Activated naive CD8-positive, alpha-beta T cell treated with anti-CD3 and anti-CD28 coated beads, Interleukin-2, amount 50 U/mL, for 16 hours (primary cell): Measurements from ENCODE around the gene SLIT3.

Experiments
- DNase-seq: peaks from one replicate; pipeline ENCODE4 v3.0.0-alpha.2; 2020; ENCODE audit warnings: low read depth, low spot score

Gene SLIT3

GRCh38 chr5:169037466-169037865 is 263.5 kb downstream of the SLIT3 start:
- no peak for DNase-seq

- no peak for DNase-seq
Measured at GRCh38 chr5:169036079-169036805, 264.7 kb downstream of the SLIT3 start.

- DNase-seq = no peak
Measured at GRCh38 chr5:169029661-169030274, 271.2 kb downstream of the SLIT3 start.

GRCh38 chr5:169029037-169029436 is 271.9 kb downstream of the SLIT3 start:
- DNase-seq = no peak

GRCh38 chr5:169027501-169028061 is 273.4 kb downstream of the SLIT3 start:
- DNase-seq = no peak

GRCh38 chr5:169025491-169025890 is 275.4 kb downstream of the SLIT3 start:
- no peak for DNase-seq

- no peak for DNase-seq
Measured at GRCh38 chr5:169024421-169024820, 276.5 kb downstream of the SLIT3 start.

- no peak for DNase-seq
Measured at GRCh38 chr5:169022718-169023117, 278.2 kb downstream of the SLIT3 start.

- no peak for DNase-seq
Measured at GRCh38 chr5:169020102-169020501, 280.8 kb downstream of the SLIT3 start.

- no peak for DNase-seq
Measured at GRCh38 chr5:169018925-169019324, 282.0 kb downstream of the SLIT3 start.

GRCh38 chr5:169015991-169016390 is 284.9 kb downstream of the SLIT3 start:
- DNase-seq = no peak

- no peak for DNase-seq
Measured at GRCh38 chr5:169013846-169014245, 287.1 kb downstream of the SLIT3 start.

- DNase-seq = no peak
Measured at GRCh38 chr5:169013208-169013728, 287.7 kb downstream of the SLIT3 start.

GRCh38 chr5:169012450-169012849 is 288.5 kb downstream of the SLIT3 start:
- no peak for DNase-seq

- DNase-seq = no peak
Measured at GRCh38 chr5:169011451-169011850, 289.5 kb downstream of the SLIT3 start.

GRCh38 chr5:169011009-169011408 is 289.9 kb downstream of the SLIT3 start:
- no peak for DNase-seq

GRCh38 chr5:169009123-169009522 is 291.8 kb downstream of the SLIT3 start:
- no peak for DNase-seq

- DNase-seq = no peak
Measured at GRCh38 chr5:169006842-169007790, 293.8 kb downstream of the SLIT3 start.

- DNase-seq = no peak
Measured at GRCh38 chr5:169004551-169004950, 296.4 kb downstream of the SLIT3 start.

- DNase-seq = no peak
Measured at GRCh38 chr5:169003721-169004541, 297.0 kb downstream of the SLIT3 start.
